PC-3 (cell line): Measurements from ENCODE around the gene COPS6. TPM values are rescaled to one million over a fixed set of nuclear protein-coding genes. Genes with fewer than 3 reads are reported as not detected.

Source experiments
- ATAC-seq: fragments of 200-7000 bp; cut with Tn5 transposase; 2 replicates; pipeline ENCODE4 v1.9.1; 2020; ENCODE audit warnings: mild to moderate bottlenecking, moderate library complexity
- BruUV-seq: library from RNA; stranded (reverse); fragments of 400-500 nt; replicated peaks from 2 replicates; lab custom pipeline; 2021; lab: Mats Ljungman, UMichigan
- CTCF ChIA-PET: fragments of 300-600 bp; sonication (Branson Sonifier 250); formaldehyde crosslinking; loops from one replicate; lab custom pipeline; 2022; ENCODE audit warnings: antibody characterized with exemption; lab: Charles Lee
- POLR2A ChIA-PET: fragments of 300-600 bp; sonication (Branson Sonifier 250); formaldehyde crosslinking; loops from one replicate; lab custom pipeline; 2022; ENCODE audit warnings: antibody characterized with exemption; ENCODE audit not compliant: unreplicated experiment; lab: Charles Lee
- DNase-seq: peaks from one replicate; pipeline ENCODE4 v3.0.0-alpha.2; 2015
- H2AFZ ChIP-seq: fragments of 300-600 bp; sonication (generic); 2 replicates; pipeline ENCODE4 v1.6.0; 2016; ENCODE audit warnings: antibody characterized with exemption, low read length
- H3F3A ChIP-seq: fragments of 300-600 bp; sonication (generic); one replicate; pipeline ENCODE4 v1.6.0; 2017; ENCODE audit warnings: antibody characterized with exemption, low read length, control low read depth, mild to moderate bottlenecking; ENCODE audit not compliant: unreplicated experiment
- H3K27ac ChIP-seq: fragments of 300-600 bp; sonication (generic); 2 replicates; pipeline ENCODE4 v1.5.1; 2016; ENCODE audit warnings: mild to moderate bottlenecking, low read length
- H3K27me3 ChIP-seq: fragments of 300-600 bp; sonication (generic); 2 replicates; pipeline ENCODE4 v1.6.1; 2016; ENCODE audit warnings: low read length, mixed read lengths
- H3K36me3 ChIP-seq: fragments of 300-600 bp; sonication (generic); 2 replicates; pipeline ENCODE4 v1.6.1; 2016; ENCODE audit warnings: low read depth, mixed run types, low read length, mixed read lengths
- H3K4me1 ChIP-seq: fragments of 300-600 bp; sonication (generic); 2 replicates; pipeline ENCODE4 v1.5.1; 2016; ENCODE audit warnings: low read length; ENCODE audit not compliant: insufficient read depth
- H3K4me2 ChIP-seq: fragments of 300-600 bp; sonication (generic); 2 replicates; pipeline ENCODE4 v1.6.0; 2016; ENCODE audit warnings: low read length
- H3K4me3 ChIP-seq: fragments of 300-600 bp; sonication (generic); 2 replicates; pipeline ENCODE4 v1.5.1; 2016; ENCODE audit warnings: mild to moderate bottlenecking, low read length, mixed read lengths
- H3K79me2 ChIP-seq: fragments of 300-600 bp; sonication (generic); 2 replicates; pipeline ENCODE4 v1.6.1; 2017; ENCODE audit warnings: low read length, mixed read lengths
- H3K9ac ChIP-seq: fragments of 300-600 bp; sonication (generic); 2 replicates; pipeline ENCODE4 v1.6.0; 2016; ENCODE audit warnings: mild to moderate bottlenecking, low read length
- H3K9me2 ChIP-seq: fragments of 300-600 bp; sonication (generic); replicated peaks from 2 replicates; pipeline ENCODE4 v1.6.1; 2016; ENCODE audit warnings: mixed run types, low read length, mixed read lengths
- H3K9me3 ChIP-seq: fragments of 300-600 bp; sonication (generic); 2 replicates; pipeline ENCODE4 v1.6.1; 2016; ENCODE audit warnings: low read length, mixed read lengths
- H4K20me1 ChIP-seq: fragments of 300-600 bp; sonication (generic); 2 replicates; pipeline ENCODE4 v1.6.1; 2016; ENCODE audit warnings: low read length, mixed read lengths
- EZH2 ChIP-seq: fragments of 300-600 bp; sonication (generic); IDR thresholded peaks from one replicate; pipeline ENCODE4 v1.6.1; 2017; ENCODE audit warnings: antibody characterized with exemption, mild to moderate bottlenecking, low read length; ENCODE audit not compliant: unreplicated experiment
- EZH2phosphoT487 ChIP-seq: fragments of 300-600 bp; sonication (generic); IDR thresholded peaks from 2 replicates; pipeline ENCODE4 v1.6.1; 2018; ENCODE audit warnings: mild to moderate bottlenecking, antibody characterized with exemption, low read length, borderline replicate concordance
- intact Hi-C: fragments of 100-400 bp; cut with micrococcal nuclease; formaldehyde crosslinking; loops from 2 replicates; pipeline ENCODE4 v1.9.0; 2023
- total RNA-seq: library from RNA; depleted of rRNA; stranded (reverse); fragments of >200 nt; gene quantifications from 2 replicates; pipeline ENCODE4 v1.2.3, GENCODE V29; 2014
- TF ChIP-seq, protein P1 (sequence below): fragments of 300-600 bp; sonication (generic); conservative IDR thresholded peaks from 2 replicates; pipeline ENCODE4 v1.5.1; 2017; ENCODE audit warnings: antibody characterized with exemption, low read depth, mild to moderate bottlenecking, low read length

Gene COPS6
- total RNA-seq, 1 experiment from 2014 or later, result 110 TPM

DNA sequence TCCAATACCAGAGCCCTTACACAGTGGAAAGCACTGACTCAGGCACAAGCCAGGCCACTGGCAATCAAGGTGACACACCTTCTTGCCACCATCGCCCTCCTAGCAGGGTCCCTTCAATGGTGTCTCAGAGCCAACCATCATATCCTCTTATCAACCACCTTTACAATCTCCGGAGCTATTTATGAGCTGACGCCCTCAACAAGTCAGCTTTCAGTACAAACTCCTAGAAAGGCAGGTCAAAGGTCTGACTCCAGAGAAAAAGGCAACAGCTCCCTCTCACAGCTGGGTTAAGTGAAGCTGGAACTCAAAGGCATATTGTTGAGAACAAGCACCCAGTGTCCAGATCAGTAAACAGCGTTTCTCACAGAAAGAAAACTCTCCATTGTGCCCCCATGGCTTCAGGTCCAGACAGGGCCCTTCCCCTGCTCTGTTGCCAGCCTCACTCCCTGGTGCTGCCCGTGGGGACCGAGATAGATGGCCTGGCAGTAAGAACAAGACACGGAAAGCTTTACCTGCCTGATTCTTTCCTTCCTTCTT lies 9.7 kb upstream of the COPS6 start:
- ATAC-seq, result no peak
- no peaks in the 10 kb centered on the region for H3K9me2 ChIP-seq
- BruUV-seq, result no TSS peak
- TF ChIP-seq EZH2phosphoT487 (no peak), EZH2 (no peak)
- TF ChIP-seq, protein P1, sequence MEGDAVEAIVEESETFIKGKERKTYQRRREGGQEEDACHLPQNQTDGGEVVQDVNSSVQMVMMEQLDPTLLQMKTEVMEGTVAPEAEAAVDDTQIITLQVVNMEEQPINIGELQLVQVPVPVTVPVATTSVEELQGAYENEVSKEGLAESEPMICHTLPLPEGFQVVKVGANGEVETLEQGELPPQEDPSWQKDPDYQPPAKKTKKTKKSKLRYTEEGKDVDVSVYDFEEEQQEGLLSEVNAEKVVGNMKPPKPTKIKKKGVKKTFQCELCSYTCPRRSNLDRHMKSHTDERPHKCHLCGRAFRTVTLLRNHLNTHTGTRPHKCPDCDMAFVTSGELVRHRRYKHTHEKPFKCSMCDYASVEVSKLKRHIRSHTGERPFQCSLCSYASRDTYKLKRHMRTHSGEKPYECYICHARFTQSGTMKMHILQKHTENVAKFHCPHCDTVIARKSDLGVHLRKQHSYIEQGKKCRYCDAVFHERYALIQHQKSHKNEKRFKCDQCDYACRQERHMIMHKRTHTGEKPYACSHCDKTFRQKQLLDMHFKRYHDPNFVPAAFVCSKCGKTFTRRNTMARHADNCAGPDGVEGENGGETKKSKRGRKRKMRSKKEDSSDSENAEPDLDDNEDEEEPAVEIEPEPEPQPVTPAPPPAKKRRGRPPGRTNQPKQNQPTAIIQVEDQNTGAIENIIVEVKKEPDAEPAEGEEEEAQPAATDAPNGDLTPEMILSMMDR, result no peak
- no peak overlapping the region for H3K9ac ChIP-seq
- DNase-seq, result no peak
- peaks cover 47% of the 10 kb centered on the region for H3K79me2 ChIP-seq
- no peak overlapping the region for H2AFZ ChIP-seq
- no peaks in the 10 kb centered on the region for H3K27me3 ChIP-seq
- H3K4me2 ChIP-seq, result peak overlapping the region; percentile 84; the same call in 1 of the 2 replicates
- intact Hi-C loops, result no loop called here
- POLR2A ChIA-PET, result no interaction called here
- H3K27ac ChIP-seq, result no peak overlapping the region
- peaks cover 13% of the 10 kb centered on the region for H3K4me1 ChIP-seq
- H3K9me3 ChIP-seq, result no peaks in the 10 kb centered on the region
- no peaks in the 10 kb centered on the region for H3F3A ChIP-seq
- peaks cover 44% of the 10 kb centered on the region for H3K36me3 ChIP-seq
- CTCF ChIA-PET, result interaction anchor here (0.8 kb wide), 1 partner anchor 22 kb away, joined by 4 read pairs; the partner anchor contains the start of genes AP4M1 and MCM7
- H4K20me1 ChIP-seq, result 0 out of 2 replicates have a peak, but pooled peaks cover 6% of the 10 kb centered on the region
- no peak overlapping the region for H3K4me3 ChIP-seq

DNA sequence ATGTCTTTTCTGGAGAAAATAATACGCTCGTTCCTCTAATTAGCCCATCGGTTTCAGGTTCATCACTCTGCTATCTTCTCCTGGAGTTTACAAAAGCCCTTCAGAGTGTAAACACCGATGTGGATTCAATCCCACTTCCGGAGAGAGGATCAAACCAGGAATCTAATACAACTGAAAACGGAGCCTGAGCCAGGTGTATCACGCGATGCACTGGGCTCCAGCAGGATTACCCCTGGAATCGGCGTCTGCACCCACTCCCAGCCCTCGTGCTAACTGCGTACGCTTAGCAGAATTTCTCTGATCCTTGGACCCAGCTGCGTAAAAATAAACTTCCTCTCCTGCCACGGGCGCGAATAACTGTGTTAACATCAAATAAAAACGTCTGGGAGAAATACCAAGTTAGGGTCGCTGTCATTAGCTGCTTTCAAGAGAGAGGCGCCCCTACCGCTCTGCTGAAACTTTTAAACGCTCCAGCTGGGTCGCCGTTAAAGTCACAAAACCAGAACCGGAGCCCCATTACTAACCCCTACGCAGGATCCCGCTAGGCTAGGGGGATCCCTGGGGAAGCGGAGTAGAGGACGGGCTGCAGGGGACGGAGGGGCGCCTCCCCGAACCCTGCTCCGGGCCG lies 7.7 kb upstream of the COPS6 start:
- intact Hi-C loops, result loop anchor here (1.0 to 5.0 kb wide), 3 partner anchors 46 to 674 kb away; partner anchors contain the start of genes BUD31, MBLAC1 and PDAP1
- H4K20me1 ChIP-seq, result 0 out of 2 replicates have a peak, but pooled peaks cover 6% of the 10 kb centered on the region
- peaks cover 13% of the 10 kb centered on the region for H3K4me1 ChIP-seq
- no peaks in the 10 kb centered on the region for H3K9me3 ChIP-seq
- H3K27ac ChIP-seq, result peak overlapping the region; percentile 44
- TSS peak; percentile 51 for BruUV-seq
- H3K27me3 ChIP-seq, result no peaks in the 10 kb centered on the region
- H3K36me3 ChIP-seq, result peaks cover 25% of the 10 kb centered on the region
- CTCF ChIA-PET, result no interaction called here
- H3K79me2 ChIP-seq, result peaks cover 47% of the 10 kb centered on the region
- H3K9ac ChIP-seq, result peak overlapping the region; percentile 95
- H2AFZ ChIP-seq, result peak overlapping the region; percentile 61
- TF ChIP-seq, protein P1, result no peak
- no peak for TF ChIP-seq EZH2phosphoT487
- peak overlapping the region; percentile 84 for H3K4me2 ChIP-seq
- POLR2A ChIA-PET, result no interaction called here
- DNase-seq, result peak; percentile 25
- no peaks in the 10 kb centered on the region for H3F3A ChIP-seq
- H3K4me3 ChIP-seq, result peak overlapping the region; percentile 100
- H3K9me2 ChIP-seq, result no peaks in the 10 kb centered on the region
- ATAC-seq, result peak; percentile 28; the same call in 1 of the 2 replicates
